SK-N-MC (cell line): Measurements from ENCODE around the gene AFAP1.

Source experiments
- DNase-seq: peaks from one replicate; pipeline ENCODE4 v3.0.0-alpha.2; 2011; ENCODE audit warnings: low read depth, low spot score
- H3K27ac ChIP-seq: fragments of 200-600 bp; sonication (generic); 2 replicates; pipeline ENCODE4 v1.5.1; 2016; ENCODE audit warnings: mixed run types
- H3K36me3 ChIP-seq: fragments of 200-600 bp; sonication (generic); 2 replicates; pipeline ENCODE4 v1.6.1; 2017; ENCODE audit warnings: antibody characterized with exemption, low read length, mixed read lengths; ENCODE audit not compliant: insufficient read depth
- H3K4me3 ChIP-seq: fragments of 200-600 bp; sonication (generic); 2 replicates; pipeline ENCODE4 v1.5.1; 2016
- H3K9ac ChIP-seq: fragments of 200-600 bp; sonication (generic); 2 replicates; pipeline ENCODE4 v1.8.0; 2017; ENCODE audit warnings: mixed run types, mixed read lengths; ENCODE audit not compliant: insufficient read length
- H3K9me3 ChIP-seq: fragments of 200-600 bp; sonication (generic); 2 replicates; pipeline ENCODE4 v1.6.1; 2017; ENCODE audit warnings: low read depth, mild to moderate bottlenecking, antibody characterized with exemption, low read length, moderate library complexity, mixed read lengths
- EZH2 ChIP-seq: fragments of 200-600 bp; sonication (generic); IDR thresholded peaks from one replicate; pipeline ENCODE4 v1.6.1; 2017; ENCODE audit warnings: antibody characterized with exemption
- FOXP2 ChIP-seq: optimal IDR thresholded peaks from 2 replicates; pipeline ENCODE3; 2011; ENCODE audit warnings: mild to moderate bottlenecking, moderate library complexity; ENCODE audit not compliant: insufficient read depth; ENCODE audit errors: extremely low read length, control extremely low read depth
- POLR2AphosphoS5 ChIP-seq: IDR thresholded peaks from 2 replicates; pipeline ENCODE4 v1.6.1; 2012; ENCODE audit warnings: mild to moderate bottlenecking, low read depth, low read length, borderline replicate concordance

Gene AFAP1

DNA sequence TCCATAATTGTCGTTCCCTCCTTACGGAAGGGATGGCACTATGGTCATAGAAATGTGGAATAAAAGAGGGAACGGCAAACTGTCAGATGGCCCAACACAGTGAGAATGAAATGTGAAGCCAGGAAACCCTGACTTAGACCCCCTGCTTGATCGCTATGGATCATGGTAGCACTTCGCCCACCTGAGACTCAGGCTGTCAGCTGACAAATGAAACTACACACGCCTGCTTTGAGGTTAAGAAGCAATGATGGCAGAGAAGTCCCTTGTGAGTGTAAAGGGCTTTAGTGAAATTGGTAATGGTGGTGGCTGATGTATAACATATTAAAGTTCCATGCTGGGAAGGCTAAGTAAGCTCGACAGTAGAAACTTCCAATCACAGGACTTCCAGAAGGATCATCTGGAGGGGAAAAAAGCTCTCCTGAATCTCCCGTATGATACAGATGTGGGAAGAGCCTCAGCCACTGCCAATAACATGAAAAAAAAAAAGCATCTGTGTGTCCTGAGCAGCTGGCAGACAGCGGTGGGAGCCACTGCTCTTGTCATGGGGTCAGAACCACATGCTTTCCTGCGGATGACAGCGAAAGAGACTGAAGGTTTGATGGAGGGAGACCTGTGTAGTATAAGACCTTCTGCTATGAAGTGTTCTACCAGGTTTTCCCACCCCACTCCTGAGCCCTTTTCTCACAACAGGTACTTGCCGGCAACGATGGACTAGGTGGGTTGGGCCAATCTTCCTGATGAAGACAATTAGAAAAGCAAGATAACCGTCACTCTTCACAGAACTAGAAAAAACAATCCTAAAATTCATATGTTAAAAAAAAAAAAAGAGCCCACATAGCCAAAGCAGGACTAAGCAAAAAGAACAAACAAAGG, 107.6 kb downstream of the AFAP1 start:
- TF ChIP-seq FOXP2 = no peak
- TF ChIP-seq POLR2AphosphoS5 = no peak
- no peak for TF ChIP-seq EZH2
- no peaks in the 10 kb centered on the region; the same call in 1 of the 2 replicates for H3K36me3 ChIP-seq
- H3K27ac ChIP-seq = no peak overlapping the region
- H3K4me3 ChIP-seq = no peak overlapping the region
- no peak overlapping the region for H3K9ac ChIP-seq
- no peak for DNase-seq
- no peaks in the 10 kb centered on the region for H3K9me3 ChIP-seq

DNA sequence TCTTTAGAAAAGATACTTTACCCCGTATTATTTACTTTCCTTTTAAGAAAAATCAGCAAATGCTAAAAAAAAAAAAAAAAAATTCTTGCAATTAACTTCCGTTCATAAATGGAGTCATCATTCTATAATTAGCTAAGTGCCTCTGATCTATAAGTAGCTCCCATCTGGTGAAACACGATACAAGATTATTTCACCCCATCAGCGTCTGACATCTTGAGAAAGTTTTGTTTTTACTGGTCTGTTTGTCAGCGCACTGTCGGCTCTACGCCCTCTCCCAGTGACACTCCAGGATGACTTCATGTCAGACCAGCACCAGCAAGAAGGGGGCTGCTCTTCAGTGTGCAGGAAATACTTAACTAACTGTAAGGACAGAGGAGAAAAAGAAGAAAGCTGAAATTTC, 108.3 kb downstream of the AFAP1 start:
- H3K36me3 ChIP-seq = no peaks in the 10 kb centered on the region; the same call in 1 of the 2 replicates
- TF ChIP-seq POLR2AphosphoS5 = no peak
- no peak for TF ChIP-seq FOXP2
- no peak for TF ChIP-seq EZH2
- H3K4me3 ChIP-seq = no peak overlapping the region
- H3K27ac ChIP-seq = no peak overlapping the region
- no peak for DNase-seq
- no peak overlapping the region for H3K9ac ChIP-seq
- H3K9me3 ChIP-seq = no peaks in the 10 kb centered on the region

DNA sequence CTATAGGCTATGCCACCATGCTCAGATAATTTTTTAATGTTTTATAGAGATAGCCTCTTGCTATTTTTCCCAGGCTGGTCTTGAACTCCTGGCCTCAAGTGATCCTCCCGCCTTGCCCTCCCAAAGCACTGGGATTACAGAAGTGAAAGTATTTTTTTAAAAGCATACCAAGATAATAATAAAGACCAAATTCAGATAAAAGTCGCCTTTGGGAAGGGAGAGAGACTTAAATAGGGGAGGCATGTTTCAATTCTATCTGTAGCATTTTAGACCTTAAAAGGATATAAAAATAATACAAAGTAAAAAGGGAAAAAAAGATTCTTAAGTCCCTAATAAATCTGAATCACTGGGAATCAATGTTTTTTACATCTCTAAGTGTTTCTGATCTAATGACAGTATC, 108.9 kb downstream of the AFAP1 start:
- H3K9ac ChIP-seq = no peak overlapping the region
- DNase-seq = no peak

DNA sequence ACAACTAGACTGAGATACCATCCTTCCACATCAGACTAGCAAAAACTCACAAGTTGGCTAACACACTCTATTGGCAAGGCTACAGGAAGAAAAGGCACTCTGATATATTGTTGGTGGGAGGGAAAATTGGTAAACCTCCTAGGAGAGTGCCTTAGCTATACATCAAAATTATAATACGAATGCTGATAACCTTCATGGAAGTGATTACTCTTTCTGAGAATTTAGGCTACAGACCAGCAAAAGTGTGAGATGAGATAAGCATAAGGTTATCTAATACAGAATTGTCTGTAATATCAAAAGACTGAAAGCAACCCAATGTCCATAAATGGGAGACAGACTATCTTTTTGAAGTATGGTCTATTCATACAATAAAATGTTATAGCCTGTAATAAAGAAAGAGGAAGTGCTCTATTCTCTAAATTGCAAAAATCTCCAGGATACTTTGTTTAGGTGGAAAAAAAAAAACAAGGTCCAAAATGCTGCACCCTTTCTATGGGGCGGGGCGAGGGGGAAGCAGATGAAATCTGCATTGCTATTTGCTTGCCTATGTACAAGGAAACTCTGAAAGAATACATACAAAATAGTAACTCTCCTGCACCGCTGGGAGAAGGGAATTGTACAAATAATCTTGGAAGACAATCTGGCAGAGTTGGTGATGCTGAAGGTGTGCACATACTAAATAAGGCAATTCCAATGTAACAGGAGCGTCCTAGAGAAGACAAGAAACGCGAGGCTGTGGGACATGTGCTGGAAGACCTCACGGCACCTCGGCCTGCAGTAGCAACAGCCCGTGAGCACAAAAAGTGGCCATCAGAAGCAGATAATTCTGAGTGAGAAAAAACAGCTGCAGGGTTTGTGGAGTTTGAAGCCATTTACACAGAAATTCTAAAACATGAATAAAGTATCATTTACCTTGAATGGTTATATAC, 109.7 kb downstream of the AFAP1 start:
- Histone ChIP-seq H3K36me3 (no peaks in the 10 kb centered on the region; the same call in 1 of the 2 replicates), H3K9me3 (no peaks in the 10 kb centered on the region), H3K4me3 (no peak overlapping the region), H3K27ac (no peak overlapping the region), H3K9ac (no peak overlapping the region)
- no peak for DNase-seq
- no peak for TF ChIP-seq FOXP2

More for the DNA sequence above, 108.9 kb downstream of the AFAP1 start:
- no peak overlapping the region for H3K27ac ChIP-seq
- no peak for TF ChIP-seq EZH2
- TF ChIP-seq FOXP2 = no peak
- no peak for TF ChIP-seq POLR2AphosphoS5
- H3K9me3 ChIP-seq = no peaks in the 10 kb centered on the region
- H3K4me3 ChIP-seq = no peak overlapping the region
- H3K36me3 ChIP-seq = no peaks in the 10 kb centered on the region; the same call in 1 of the 2 replicates

DNA sequence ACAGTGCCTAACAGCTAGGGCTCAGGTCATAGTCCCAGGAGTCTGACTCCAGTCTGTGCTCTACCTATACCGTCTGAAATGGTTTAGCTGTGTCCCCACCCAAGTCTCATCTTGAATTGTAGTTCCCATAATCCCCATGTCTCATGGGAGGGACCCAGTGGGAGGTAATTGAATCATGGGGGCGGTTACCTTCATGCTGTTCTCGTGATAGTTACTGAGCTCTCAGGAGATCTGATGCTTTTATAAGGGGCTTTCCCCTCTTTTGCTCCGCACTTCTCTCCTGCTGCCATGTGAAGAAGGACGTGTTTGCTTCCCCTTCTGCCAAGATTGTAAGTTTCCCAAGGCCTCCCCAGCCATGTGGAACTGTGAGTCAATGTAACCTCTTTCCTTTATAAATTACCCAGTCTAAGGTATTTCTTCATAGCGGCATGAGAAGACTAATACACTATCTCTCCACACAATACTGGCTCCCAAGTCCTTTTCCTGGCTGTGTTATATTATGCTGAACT, 110.8 kb downstream of the AFAP1 start:
- H3K4me3 ChIP-seq = no peak overlapping the region
- no peak overlapping the region for H3K9ac ChIP-seq
- no peaks in the 10 kb centered on the region for H3K9me3 ChIP-seq
- no peak for DNase-seq
- no peak for TF ChIP-seq POLR2AphosphoS5
- TF ChIP-seq FOXP2 = no peak
- no peak for TF ChIP-seq EZH2
- H3K36me3 ChIP-seq = no peaks in the 10 kb centered on the region; the same call in 1 of the 2 replicates
- H3K27ac ChIP-seq = peak overlapping the region; percentile 25; the same call in 1 of the 2 replicates

DNA sequence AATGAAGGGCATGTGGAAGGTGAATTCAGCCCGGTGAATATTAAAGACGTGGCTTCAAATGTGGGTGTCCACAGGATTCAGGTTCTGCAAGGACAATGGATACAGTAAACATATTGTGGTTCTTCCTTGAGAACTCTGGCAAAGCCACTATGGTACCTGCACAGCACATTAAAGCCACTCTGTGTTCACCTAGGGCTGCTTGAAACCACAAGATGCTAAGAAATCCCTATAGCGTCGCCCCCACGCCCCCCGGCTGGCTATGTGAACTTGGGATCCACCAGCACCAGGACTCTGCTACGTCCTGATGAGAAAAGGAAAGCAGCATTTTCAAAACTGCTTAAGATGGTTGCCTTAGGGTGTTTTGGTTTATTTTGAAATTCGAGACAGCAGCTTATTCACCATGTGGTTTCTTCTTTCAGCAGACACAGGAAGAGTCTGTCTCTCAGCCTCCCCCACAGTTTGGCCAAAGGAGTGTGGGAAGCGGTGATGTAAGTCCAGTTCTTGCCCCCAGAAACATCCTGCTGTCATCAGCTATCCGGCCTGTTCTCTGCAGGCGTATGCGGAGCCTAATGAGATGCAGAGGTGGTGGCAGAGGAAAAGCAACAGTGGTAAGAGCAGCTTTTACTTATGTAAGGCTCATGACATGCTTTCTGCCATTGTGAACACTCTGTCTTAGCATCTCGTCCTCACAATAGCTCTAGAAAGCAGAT, 111.5 kb downstream of the AFAP1 start:
- Histone ChIP-seq H3K4me3 (peak overlapping the region; percentile 43; the same call in 1 of the 2 replicates), H3K9me3 (no peaks in the 10 kb centered on the region), H3K36me3 (no peaks in the 10 kb centered on the region; the same call in 1 of the 2 replicates), H3K9ac (no peak overlapping the region), H3K27ac (peak overlapping the region; percentile 25; the same call in 1 of the 2 replicates)
- DNase-seq = peak; percentile 50
- TF ChIP-seq EZH2 (no peak), POLR2AphosphoS5 (no peak)

DNA sequence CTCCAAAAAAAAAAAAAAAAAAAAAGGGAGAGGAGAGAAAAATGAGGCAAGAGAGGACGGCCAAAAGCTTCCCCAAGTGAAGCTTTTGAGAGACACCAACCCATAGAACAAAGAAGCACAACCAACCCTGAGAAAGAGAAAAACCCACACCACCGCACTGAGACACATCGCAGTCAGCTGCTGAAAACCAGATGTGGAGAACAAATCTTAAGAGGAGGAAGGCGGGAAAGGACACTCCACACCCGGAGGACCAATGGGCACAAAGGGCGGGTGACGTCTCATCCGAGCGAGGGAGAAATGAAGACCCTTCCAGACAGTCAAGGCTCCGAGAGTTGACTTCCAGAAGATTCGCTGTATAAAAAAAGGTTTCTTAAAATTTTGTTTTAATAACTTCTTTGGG, 112.1 kb downstream of the AFAP1 start:
- TF ChIP-seq FOXP2 = no peak
- no peak for TF ChIP-seq POLR2AphosphoS5
- TF ChIP-seq EZH2 = no peak
- H3K4me3 ChIP-seq = no peak overlapping the region
- no peak for DNase-seq
- no peak overlapping the region for H3K9ac ChIP-seq
- H3K9me3 ChIP-seq = no peaks in the 10 kb centered on the region
- H3K27ac ChIP-seq = no peak overlapping the region
- no peaks in the 10 kb centered on the region; the same call in 1 of the 2 replicates for H3K36me3 ChIP-seq

DNA sequence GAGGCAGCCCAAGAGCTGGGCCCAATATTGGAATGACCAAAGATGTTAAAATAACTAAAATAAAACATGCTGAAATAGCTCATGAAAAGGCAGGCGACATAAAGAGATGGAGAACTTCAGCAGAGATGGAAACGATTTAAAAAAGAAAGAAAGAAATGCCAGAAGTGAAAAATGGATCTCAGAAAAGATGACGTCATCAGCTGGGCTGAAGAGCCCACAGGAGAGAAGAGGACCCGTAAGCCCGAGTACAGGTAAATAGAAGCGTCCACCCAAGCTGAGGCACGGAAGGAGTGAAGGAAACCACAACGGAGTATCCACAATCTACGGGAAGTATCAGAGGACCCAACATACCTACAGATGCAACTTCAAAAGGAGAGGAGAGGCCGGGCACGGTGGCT, 112.8 kb downstream of the AFAP1 start:
- no peak overlapping the region for H3K4me3 ChIP-seq
- no peaks in the 10 kb centered on the region; the same call in 1 of the 2 replicates for H3K36me3 ChIP-seq
- DNase-seq = no peak
- TF ChIP-seq FOXP2 (no peak), EZH2 (no peak), POLR2AphosphoS5 (no peak)
- no peak overlapping the region for H3K9ac ChIP-seq
- no peaks in the 10 kb centered on the region for H3K9me3 ChIP-seq
- no peak overlapping the region for H3K27ac ChIP-seq
